ENCODE data around the gene RBAK.
"Not testable (repeated sequence)": the region's sequence is repeated elsewhere in the genome, so short reads cannot be mapped to it uniquely, and the experiment has no call there.

DNA sequence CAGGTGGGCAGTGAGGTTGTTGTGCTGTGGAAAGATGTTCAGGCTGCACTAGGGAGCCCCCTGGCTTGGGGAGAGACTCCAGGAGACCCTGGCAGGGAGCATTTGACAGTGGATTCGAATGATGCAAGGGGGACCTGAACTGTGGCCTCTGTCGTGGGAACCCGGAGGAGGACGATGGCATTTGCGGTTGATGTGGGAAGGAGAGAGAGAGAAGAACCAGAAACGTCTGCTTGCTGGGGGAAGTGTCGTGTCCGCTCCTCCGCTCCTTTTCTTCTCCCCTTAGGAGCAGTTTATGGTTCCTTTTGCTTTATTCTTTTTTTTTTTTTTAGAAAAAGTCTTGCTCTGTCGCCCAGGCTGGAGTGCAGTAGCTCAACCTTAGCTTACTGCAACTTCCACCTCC lies 12.5 kb upstream of the RBAK start:
- not testable (repeated sequence) for TF ChIP-seq CEBPB (IDR thresholded peaks at IDR 0.05; ENCODE audit: low read depth, low read length); MXI1 (IDR thresholded peaks at IDR 0.05; ENCODE audit: borderline replicate concordance, low read depth, low read length); RCOR1 (IDR thresholded peaks at IDR 0.05; ENCODE audit: insufficient replicate concordance, low read length); POLR2A (IDR thresholded peaks at IDR 0.05; ENCODE audit: low read depth, low read length); MAFK (IDR thresholded peaks at IDR 0.05; ENCODE audit: low read depth, low read length); RAD21 (IDR thresholded peaks at IDR 0.05; ENCODE audit: low read length); SMC3 (IDR thresholded peaks at IDR 0.05; ENCODE audit: low read depth, low read length); FOS (IDR thresholded peaks at IDR 0.05; ENCODE audit: low read depth, low read length); RFX5 (IDR thresholded peaks at IDR 0.05; ENCODE audit: low read depth, low read length)
- TF ChIP-seq, protein P1, sequence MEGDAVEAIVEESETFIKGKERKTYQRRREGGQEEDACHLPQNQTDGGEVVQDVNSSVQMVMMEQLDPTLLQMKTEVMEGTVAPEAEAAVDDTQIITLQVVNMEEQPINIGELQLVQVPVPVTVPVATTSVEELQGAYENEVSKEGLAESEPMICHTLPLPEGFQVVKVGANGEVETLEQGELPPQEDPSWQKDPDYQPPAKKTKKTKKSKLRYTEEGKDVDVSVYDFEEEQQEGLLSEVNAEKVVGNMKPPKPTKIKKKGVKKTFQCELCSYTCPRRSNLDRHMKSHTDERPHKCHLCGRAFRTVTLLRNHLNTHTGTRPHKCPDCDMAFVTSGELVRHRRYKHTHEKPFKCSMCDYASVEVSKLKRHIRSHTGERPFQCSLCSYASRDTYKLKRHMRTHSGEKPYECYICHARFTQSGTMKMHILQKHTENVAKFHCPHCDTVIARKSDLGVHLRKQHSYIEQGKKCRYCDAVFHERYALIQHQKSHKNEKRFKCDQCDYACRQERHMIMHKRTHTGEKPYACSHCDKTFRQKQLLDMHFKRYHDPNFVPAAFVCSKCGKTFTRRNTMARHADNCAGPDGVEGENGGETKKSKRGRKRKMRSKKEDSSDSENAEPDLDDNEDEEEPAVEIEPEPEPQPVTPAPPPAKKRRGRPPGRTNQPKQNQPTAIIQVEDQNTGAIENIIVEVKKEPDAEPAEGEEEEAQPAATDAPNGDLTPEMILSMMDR (conservative IDR thresholded peaks at IDR 0.05; ENCODE audit: low read depth, low read length): not testable (repeated sequence)

Data from IMR-90 (cell line).